Esophagus mucosa (tissue), 1 donor: Measurements from ENCODE around the gene CELSR3. TPM values are rescaled to one million over a fixed set of nuclear protein-coding genes. Genes with fewer than 3 reads are reported as not detected.

Source experiments
- ATAC-seq: fragments of 200-7000 bp; cut with Tn5 transposase; one replicate; pipeline ENCODE4 v1.9.1; 2020
- total RNA-seq: library from RNA; stranded (reverse); gene quantifications from one replicate; pipeline ENCODE4 v1.2.4, GENCODE V29; 2023
- donor health status: DM: yes; HTN: yes; CAD: no.

The CELSR3 gene
- total RNA-seq, 1 donor from 2014 or later = 0.88 TPM

DNA sequence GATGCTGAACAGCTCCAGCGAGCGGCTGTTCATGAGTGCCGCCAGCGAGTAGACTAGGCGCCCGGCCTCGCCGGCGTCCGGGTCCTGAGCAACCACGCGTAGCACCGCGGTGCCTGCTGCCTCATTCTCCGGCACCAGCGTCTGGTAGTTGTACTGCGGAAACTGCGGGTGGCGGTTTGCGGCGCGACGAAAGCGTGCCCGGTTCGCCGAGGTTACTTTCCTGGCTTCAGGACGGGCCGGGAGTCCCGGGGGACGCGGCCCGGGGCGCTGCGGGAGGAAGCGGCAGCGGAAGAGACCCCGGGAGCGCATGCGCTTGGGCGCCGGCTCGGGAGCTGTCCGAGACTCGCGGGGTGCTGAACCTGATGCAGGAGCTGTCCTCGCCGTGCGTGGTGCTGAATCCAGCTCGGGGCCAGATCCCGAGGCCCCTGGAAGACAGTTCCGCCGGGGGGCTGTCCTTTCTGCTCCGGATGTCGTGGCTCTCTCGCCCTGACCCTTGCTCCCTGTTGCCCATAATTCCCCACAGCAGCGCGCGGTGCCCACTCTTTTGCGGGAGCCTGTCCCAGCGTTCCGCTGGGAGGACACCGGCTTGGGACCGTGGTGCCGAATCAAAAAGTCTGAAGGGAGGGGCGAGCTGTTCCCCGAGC, 1.1 kb downstream of the CELSR3 start:
- ATAC-seq = peak; percentile 29

DNA sequence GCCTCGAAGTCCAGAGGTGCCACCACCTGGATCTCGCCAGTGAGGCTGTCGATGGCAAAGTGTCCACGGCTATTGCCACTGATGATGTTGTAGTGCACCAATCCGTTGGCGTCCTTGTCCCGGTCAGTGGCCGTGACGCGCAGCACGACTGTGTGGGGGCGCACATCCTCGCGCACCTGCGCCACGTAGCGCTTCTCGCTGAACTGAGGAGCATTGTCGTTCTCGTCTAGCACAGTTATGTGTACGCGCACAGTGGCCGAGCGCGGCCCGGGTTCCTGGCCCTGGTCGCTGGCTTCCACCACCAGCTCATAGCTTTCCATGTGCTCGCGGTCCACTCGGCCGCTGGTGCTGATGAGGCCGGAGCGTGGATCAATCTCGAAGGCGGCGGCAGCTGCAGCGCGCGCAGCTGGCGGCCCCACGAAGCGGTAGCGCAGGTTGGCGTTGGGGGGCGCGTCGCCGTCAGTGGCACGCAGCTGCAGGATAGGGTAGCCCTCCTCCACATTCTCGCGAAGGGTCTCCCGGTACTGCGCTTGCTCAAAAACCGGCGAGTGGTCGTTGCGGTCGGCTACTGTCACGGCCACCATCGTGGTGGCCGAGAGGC, 1.8 kb downstream of the CELSR3 start:
- ATAC-seq = no peak

DNA sequence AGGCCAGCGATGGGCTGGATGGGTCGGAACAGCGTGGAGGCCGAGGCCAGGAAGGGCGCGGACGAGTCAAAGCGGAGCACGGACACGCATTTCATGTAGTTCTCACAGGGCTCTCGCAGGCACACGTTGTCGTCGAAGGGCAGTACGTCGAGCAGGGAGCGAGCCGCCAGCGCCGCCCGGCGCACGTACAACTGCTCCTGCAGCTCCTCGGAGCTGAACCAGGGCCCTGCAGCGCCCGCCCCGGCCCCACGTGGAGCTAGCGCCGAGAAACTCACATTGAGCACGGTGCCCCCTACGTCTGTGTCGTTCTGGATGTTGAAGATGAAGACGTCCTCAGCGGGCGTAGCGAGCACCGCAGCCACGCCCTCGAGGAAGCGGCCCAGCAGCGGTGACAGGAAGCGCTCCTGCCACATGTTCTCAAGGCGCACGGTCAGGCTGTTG, 5.8 kb downstream of the CELSR3 start:
- ATAC-seq = no peak

DNA sequence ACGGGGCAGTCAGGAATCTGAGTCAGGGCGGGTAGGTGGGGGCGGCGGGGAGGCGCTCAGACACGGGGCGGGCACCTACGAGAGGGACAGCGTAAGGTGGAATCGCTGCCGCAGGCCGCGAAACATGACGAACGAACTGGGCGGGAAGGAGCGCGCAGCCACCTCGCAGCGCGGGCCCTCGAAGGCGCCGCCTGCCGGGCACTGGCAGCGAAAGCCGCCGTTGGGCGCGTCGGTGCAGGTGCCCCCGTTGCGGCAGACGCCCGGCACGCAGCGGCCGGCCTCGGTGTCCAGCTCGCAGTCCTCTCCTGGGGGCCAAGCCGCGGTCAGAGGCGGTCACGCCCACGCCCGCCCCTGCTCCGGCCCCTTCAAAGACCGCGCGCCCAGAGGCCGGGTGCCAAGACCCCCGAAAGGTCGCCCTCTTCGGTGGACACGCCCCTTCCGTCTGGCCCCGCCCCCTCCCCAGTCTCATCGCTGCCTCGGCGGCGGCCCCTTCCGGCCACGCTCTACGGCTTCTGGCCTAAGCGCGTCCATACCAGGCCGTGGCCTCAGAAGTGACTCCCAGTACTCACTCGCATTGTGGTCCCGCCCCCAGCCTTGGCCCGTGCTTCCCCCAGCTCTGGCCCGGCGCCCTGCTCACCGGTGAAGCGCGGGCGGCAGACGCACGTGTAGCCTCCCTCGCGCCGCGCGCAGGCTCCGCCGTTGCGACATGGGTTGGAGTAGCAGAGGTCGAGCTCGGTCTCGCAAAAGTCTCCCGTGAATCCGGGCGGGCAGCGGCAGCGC, 6.4 kb downstream of the CELSR3 start:
- peak; percentile 71 for ATAC-seq

DNA sequence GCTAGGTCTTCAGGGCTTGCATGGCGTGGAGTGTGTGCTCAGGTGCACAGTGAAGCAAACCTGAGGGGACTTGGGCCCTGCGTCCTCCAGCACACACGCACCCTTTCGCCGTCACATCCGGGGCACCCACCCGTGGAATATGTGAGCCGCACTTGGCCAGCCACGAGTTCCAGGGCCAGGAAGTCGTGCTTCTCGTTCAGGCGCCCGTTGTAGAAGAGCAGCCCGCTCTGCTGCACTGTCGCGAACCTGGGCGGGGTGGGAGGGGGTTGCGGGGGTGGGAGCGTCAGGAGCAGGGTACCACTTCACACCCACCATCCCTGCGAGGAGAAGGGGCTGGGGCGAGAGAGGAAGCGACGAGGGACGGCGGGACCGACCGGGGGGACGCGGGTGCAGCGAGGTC, 7.1 kb downstream of the CELSR3 start:
- ATAC-seq = no peak

DNA sequence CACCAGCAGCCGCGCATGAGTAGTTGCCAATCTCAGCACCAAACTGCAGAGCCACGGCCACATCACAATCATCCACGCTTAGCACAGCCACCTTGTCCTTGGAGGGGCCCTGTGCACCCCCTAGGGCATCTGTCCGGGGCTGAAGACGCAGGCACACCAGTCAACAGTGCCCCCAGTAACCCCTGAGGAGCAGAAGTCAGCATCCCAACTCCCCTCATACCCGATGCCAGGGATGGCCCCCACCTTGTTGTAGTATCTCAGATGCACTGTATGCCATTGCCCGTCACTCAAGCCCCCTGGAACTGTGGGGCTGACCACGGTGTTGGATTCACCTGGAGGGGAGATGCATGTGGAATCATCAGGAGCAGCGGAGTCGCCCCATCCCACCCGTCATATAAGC, 7.6 kb downstream of the CELSR3 start:
- ATAC-seq = no peak

DNA sequence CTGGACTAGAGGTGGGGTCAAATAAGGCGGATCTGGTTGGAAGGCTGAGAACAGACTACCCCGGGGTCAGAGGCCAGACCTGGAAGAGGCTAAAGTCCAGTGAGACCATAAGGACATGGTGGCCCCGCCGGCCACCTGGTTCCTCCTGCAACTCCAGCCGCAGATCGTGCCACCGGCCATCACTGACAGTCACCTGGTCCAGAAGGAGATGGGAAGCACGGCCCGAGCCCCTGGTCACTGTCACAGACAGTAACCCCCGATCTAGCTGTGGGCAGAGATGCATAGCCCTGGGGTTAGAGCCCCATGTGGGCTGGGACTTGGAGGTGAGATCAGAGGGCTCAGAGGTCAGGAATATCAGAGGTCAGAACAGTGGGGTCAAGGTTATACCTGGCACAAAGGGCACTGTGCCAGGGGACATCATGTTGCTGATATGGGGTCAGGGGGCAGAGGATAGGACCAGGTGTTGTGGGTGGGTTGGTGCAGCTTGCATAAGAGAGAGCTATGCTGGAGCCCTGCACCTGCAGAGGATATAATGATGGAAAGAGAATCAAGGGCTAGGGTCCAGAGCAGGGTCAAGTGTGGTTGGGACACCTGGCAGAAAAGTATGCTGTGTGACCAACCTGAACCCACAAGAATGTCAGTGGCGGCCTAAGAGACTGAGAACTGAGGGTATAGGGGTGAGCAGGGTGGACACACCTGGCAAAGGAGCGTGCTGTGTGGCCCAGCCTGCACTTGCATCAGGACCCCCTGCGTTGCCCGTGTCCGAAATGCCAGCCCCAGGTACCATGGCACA, 9.6 kb downstream of the CELSR3 start:
- ATAC-seq = no peak

DNA sequence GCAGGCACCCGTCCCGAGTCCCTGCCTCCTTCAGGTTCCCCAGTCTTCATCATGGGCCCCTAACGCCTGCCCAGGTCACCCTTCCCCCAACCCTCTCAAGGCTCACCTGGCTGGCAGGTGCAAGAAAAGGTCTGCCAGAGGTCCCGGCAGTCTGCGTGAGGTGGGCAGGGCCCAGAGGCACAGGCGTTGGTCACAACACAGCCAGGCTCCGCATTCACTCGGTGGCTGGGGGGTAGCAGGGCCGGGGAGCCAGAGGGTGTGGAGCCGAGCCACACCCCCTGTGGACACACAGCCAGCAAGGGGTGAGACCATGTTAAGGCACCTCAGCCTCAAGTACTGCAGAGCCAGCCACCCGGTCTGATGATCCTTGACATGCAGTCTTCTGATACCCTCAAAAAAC, 10.9 kb downstream of the CELSR3 start:
- no peak for ATAC-seq

DNA sequence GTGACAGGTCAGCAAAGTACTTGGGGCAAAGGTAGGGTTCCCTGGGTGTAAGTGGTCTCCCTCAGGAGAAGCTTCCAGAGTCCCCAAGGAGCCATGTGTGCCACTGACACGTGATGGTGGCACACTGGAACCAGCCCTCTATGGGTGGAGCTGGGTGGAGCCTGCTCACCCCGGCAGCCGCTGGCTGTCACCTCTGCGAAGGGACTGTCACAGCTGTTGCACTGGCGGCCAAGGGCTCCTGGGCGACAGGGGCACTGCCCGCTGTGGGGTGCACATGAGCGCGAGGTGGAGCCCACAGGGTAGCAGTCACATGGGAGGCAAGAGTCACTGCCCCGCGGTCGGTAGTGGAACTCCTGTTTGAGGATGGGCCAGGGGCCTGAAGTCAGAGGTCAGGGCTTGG, 12.0 kb downstream of the CELSR3 start:
- ATAC-seq = no peak

DNA sequence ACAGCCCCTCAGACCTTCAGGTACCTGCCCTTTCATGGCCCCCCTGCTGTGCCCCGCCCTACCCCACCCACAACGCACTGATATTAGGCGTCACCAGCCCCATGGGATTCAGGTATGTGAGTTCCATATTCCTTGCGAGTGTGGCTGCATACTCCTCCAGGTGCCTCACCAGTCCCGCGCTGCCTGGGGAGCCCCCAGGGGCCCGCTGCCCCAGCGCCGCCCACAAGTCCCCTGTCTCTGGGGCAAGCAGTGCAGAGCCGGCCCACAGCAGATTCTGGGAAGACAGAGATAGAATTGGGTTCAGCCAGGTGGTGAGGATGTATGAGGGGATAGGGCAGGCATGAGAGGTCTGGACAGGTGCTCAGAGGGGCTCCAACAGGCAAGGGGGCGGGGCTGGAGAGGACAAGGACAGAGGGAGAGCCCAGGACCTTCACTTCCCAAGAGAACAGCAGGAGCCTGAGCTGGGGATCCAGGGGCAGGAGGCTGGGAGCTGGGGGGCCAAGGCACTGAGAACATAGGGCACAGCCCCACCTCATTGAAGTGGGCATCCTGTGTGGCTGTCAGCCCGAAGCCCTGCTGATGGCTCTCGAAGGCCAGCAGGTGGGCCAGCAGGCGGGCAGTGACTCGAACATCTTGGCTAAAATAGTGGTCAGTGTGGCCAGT, 14.4 kb downstream of the CELSR3 start:
- ATAC-seq = no peak

DNA sequence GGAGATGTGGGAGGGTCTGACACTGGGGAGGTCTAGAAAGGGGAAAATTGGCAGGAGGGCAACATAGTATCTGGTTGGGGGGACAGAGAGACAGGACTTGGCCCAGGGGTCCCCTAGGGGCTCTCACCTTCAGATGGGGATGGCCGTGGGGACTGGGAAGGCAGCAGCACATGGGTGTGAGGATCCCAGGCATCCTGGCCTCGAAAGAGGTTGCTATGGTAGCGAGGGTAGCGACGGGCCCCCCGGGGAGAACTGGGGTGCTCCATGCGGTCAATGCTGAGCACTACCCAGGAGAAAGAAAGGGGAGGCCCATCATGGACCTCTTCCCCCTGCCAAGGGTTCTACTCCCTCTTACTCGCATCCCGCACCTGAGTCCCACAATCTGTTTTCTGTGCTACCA, 15.0 kb downstream of the CELSR3 start:
- ATAC-seq = no peak

DNA sequence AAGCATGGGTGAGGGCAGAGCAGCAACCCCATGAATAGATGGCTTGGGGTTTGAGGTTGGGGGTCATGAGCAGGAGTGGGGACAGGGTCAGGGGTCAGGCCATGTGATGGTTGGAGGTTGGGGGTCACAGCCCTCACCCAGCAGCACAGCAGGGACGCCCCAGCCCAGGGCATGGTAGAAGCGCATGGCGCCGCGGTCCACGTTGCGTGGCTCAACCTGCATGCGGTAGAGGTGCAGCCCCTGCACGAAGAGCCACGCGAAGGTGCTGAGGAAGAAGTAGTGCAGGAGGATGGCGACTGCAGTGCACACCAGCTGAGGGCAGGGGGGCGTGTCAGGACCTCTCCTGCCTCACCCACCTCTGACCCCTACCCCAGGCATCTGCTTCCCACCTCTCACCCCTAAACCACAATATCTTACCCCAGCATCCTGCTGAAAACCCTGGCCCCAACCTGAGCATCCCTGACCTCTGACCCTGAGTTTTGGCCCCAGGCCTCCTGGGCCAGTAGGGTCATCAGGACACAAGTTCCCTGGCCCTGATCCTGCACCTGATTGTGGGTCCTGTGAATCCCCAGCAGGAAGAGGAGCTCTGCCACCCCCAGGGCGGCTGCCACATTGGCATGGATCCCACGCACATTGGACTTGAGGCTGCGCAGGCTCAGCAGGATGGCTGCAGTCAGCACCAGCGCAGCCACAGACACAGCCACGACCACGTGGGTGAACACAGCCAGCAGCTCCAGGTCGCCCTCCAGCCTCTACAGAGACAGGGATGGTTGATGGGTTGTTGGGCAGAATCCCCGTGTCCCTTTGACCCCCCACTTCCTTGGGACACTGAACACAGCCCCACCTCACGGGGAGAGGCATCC, 17.6 kb downstream of the CELSR3 start:
- ATAC-seq = no peak

DNA sequence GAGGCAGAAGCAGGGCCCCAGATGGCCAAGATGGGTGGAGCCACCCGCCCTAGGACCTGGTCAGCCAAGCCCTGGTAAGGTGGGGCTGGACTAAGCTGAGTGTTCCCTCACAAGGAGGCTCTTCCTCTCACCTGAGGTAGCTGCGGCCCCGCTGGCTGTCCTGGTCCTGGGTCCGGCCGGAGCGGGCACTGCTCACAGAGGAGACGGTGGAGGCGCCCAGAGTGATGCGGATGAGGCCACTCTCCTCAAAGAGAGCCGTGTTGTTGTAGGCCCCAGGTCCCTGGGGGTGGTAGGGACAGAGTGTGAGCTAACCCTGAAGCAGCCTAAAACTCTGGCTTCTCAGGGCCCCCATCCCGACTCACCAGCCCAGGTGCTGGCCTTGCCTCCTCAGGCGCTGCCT, 20.1 kb downstream of the CELSR3 start:
- no peak for ATAC-seq

DNA sequence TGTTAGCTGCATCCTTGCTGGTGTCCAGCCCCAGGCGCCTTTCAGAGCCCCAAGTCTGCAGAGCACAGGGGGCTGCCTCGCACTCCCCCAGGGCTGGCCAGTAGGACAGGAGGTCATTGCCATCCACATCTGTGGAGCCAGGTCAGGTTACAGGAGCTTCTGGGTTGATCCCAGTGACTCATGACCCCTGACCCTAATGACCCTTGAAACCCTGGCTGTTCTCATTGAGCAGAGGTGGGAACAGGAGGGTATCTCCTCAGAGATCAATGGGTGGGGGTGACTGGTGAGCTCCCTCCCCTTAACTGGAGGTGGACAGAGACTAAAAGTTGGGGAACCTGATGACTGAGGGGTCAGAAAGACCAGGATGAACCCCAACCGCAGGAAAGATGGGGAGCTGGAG, 21.3 kb downstream of the CELSR3 start:
- no peak for ATAC-seq

DNA sequence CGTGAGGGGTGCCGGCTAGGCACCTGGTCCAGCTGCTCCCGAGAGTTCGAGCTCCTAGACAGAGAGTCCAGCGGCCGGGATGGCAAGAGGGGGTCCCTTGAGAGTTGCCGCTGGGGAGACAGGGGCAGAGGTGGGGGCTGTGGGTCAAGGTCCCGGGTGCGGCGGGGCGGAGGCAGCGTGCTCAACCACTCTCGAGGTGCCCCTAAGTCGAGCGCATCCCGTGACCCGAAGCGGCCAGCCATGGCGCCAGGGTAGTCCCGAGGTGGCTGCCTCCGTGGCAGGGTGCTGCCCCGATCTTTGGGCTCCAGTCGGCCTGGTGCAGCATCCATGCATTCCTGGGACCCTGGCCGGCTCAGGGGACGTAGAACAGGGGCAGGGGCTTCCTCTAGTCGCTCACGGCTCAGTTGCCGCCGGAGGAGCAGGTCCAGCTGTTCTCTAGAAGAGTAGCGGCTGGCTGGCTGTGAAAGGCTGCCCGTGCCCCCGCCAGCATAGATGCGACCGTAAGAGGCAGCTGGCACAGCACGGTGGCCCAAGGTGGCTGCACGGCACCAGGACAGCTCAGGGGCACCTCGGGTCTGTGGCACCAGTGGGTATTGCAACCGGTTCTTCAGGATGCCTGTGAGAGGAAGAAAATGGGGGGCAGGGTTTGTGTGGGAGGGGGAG, 22.6 kb downstream of the CELSR3 start:
- no peak for ATAC-seq

DNA sequence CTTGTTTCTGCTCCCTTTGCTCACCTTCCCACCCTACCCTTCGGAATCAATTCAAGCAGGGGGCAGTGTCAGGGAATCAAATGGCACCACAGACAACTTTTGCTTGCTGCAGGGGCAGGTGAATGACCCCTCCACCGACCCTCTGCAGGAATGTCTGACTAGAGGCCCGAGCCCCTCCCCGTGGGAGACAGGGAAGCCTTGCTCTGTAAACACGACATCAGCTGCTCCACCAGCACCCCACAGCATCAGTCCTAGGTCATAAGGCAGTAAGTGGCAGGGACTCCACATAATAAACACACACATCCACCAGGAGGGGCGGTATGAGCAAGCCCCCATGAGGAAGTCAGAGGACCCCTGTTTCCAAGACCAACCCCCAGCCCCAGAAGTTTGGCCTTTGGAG, 25.4 kb downstream of the CELSR3 start:
- ATAC-seq = no peak

DNA sequence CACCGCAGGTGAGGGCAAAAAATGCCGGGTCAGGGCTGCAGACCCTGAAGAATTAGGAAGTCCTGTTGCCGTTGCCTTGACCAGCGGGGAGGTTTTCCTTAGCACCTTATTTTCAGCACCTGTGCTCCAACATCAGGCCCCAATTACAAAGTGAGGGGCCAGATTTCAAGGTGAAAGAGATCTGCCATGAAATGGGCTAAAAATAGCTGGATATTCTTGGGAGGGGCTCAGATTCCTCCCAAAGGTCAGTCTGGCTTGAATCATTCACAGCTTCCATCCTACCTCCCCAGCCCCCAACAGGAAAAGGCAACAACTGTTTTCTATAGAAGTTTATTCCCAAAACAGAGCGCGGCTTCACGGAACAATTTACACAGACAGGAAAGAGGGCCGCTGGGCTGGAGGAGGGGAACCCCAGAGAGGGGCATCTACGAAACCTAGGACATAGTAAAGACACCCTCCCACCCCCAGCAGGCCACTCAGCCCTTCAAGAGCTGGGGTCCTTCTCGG, 26.5 kb downstream of the CELSR3 start:
- no peak for ATAC-seq

DNA sequence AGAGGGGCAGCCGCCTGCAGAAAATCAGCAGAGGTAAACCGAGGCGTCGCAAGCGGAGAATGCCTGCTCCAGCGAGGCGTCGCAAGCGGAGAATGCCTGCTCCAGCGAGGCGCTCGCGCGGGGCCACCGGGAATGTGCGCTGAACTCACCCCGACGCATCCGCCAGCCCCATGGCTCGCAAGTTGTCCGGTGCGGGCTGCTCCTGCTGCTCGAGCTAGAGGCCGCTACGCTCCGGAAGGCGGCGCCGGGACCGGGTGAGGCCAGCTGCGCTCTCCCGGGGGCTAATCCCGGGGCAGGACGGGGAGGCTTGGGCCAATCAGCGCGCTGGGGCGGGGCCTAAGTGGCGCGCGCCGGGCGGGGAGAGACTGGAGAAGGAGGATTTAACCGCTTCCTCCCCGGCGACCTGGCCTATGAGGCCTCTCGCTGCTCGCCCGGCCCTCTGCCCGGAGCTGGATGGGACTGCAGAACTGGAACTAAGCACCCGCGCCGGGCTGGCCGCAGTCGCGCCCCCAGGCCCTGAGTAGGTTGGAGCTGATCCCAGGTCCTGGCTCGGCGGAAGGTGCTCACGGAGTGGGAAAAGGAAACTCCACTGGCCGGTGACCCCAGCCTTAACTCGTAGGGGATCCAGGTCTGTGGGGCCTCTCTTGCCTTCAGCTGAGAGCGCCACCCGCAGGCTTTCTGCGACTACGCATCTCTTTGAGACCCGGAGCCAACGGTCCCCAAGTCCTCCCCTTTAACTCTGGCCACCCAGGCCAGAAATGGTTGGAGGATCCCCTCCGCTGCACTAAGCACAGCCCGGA, 27.3 kb downstream of the CELSR3 start, which contains the start of gene SLC26A6:
Gene SLC26A6 (minus strand): TSS at position 240 of the 800 bp plus-strand sequence. CDS start 68 bp downstream, at position 172.
- ATAC-seq = peak; percentile 97

DNA sequence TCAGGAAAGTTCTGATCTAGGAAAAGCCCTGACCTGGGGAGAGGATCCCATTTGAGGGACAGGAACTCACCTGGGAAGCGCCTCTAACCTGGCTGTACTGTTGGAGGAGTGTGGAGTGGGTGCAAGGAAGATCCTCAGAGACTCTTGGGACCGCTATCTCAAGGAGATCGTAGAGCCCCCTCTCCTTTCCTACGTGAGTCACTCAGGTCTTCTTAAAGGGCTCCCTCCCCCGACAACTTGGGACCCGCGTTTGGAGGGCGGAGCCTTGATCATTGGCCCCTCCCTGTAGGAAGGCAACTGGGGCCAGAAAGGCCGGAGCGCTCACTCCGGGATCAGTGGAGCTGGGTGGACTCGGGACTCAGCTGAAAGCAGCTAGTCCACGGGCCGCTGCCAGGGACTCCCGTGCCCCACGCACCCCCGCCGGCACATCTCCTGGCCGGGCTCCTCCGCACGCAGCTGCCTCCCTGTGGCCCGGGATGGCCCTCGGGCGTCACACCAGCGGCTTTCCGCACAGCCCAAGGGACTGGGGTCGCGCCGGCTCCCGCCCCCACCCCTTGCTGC, 27.9 kb downstream of the CELSR3 start:
- ATAC-seq = peak; percentile 11
